Measurements from ENCODE around the gene KCNK3.
A peak's percentile ranks its signal among the peaks of the same experiment; 100 is the strongest.

KCNK3 gene

DNA sequence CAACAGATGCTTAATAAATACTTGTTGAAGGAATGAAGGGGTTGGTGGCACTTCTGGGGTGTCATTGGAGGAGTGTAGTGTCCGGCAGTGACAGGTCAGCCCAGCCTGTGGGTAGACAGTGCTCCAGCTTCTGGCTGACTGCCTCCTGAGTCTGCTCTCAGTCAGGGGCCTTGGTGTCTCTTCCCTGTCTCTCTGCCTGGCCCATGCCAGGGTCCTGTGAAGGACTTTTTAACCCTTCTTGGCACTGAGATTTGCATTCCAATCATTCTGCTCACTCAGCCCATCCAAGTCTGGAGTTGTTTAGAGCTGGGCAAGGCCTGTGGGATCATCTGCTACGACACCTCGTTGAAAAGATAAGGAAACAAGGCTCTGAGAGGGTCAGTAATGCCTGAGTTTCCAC, 1.4 kb upstream of the KCNK3 start:
- no peak overlapping the region for H3K4ac ChIP-seq (ENCODE audit: low read depth in 1 of 2, low read length in 2 of 2)
- H3K4me3 ChIP-seq (ENCODE audit: insufficient read depth in 1 of 2, low read depth in 1 of 2, low read length in 2 of 2), result no peak overlapping the region
- no peak overlapping the region for H3K27ac ChIP-seq (ENCODE audit: low read length, poor library complexity, severe bottlenecking)
- H4K91ac ChIP-seq (ENCODE audit: low read length), result no peak overlapping the region
- H3K9ac ChIP-seq (ENCODE audit: low read length), result no peak overlapping the region
- no peak overlapping the region for H3K4me2 ChIP-seq (ENCODE audit: low read length, poor library complexity, severe bottlenecking)
- no peak overlapping the region for H4K8ac ChIP-seq (ENCODE audit: low read length)
- peaks cover 72 to 88% of the 10 kb centered on the region in 2 experiments for H3K27me3 ChIP-seq (ENCODE audit: control insufficient read depth in 1 of 2, insufficient read depth in 1 of 2, low read length in 2 of 2)
- no peak overlapping the region for H2BK5ac ChIP-seq (ENCODE audit: low read depth, low read length, poor library complexity, severe bottlenecking)
- no peak for DNase-seq
- peaks cover 10% of the 10 kb centered on the region for H3K4me1 ChIP-seq (ENCODE audit: control insufficient read depth, insufficient read depth, low read depth, low read length)
- no peak overlapping the region for H3K23ac ChIP-seq (ENCODE audit: low read length in 2 of 2)
- no peak overlapping the region for H2BK120ac ChIP-seq (ENCODE audit: low read depth, low read length)
- H2BK12ac ChIP-seq (ENCODE audit: low read length in 2 of 2), result no peak overlapping the region
- H2BK15ac ChIP-seq (ENCODE audit: low read depth, poor library complexity, severe bottlenecking), result no peak overlapping the region
- H3K36me3 ChIP-seq (ENCODE audit: control insufficient read depth in 1 of 2, insufficient read depth in 2 of 2, low read depth in 1 of 2, low read length in 2 of 2), result no peaks in the 10 kb centered on the region
- H2AFZ ChIP-seq (ENCODE audit: low read depth, low read length), result no peak overlapping the region
- whole genome bisulfite sequencing, result 46% methylated on average over 3 of the region's 3 CpGs
- no peak overlapping the region for H2AK5ac ChIP-seq (ENCODE audit: low read length, severe bottlenecking)
- no peaks in the 10 kb centered on the region for H3K9me3 ChIP-seq (ENCODE audit: control insufficient read depth, low read length)
- no peak overlapping the region for H3K14ac ChIP-seq (ENCODE audit: low read length in 2 of 2)
- H3K79me1 ChIP-seq (replicated peaks; ENCODE audit: low read length, poor library complexity, severe bottlenecking), result no peaks in the 10 kb centered on the region
- no peak overlapping the region for H3K18ac ChIP-seq (ENCODE audit: low read depth in 1 of 2, low read length in 2 of 2)

DNA sequence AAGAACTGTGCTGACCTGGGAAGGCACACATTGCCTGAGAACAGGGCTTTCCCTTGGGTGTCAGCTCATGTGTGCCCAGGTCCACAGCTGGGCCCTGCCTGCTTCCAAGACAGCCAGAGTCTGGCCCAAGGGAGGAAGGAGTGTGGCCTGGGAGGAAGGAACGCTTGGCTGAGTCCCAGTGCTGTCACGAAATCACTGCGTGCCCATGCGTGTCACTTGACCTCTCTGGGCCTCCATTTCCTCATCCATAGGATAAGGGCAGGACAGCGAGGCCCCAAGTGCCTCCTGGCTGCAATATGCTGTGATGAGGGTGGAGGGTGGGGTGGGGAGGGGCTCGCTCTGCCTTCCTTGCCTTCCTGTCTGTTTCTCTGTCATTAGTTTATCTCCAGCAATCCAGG, 642 bp upstream of the KCNK3 start:
- Histone ChIP-seq H3K14ac (ENCODE audit: low read length in 2 of 2) (no peak overlapping the region), H2BK12ac (ENCODE audit: low read length in 2 of 2) (no peak overlapping the region), H2AK5ac (ENCODE audit: low read length, severe bottlenecking) (no peak overlapping the region), H3K9ac (ENCODE audit: low read length) (no peak overlapping the region), H2BK120ac (ENCODE audit: low read depth, low read length) (no peak overlapping the region), H3K36me3 (ENCODE audit: control insufficient read depth in 1 of 2, insufficient read depth in 2 of 2, low read depth in 1 of 2, low read length in 2 of 2) (no peaks in the 10 kb centered on the region), H2AFZ (ENCODE audit: low read depth, low read length) (no peak overlapping the region), H3K79me1 (replicated peaks; ENCODE audit: low read length, poor library complexity, severe bottlenecking) (no peaks in the 10 kb centered on the region), H3K4me1 (ENCODE audit: control insufficient read depth, insufficient read depth, low read depth, low read length) (peaks cover 13% of the 10 kb centered on the region), H3K4ac (ENCODE audit: low read depth in 1 of 2, low read length in 2 of 2) (no peak overlapping the region), H3K4me3 (ENCODE audit: insufficient read depth in 1 of 2, low read depth in 1 of 2, low read length in 2 of 2) (no peak overlapping the region), H3K27me3 (ENCODE audit: control insufficient read depth in 1 of 2, insufficient read depth in 1 of 2, low read length in 2 of 2) (peaks cover 65 to 81% of the 10 kb centered on the region in 2 experiments), H3K4me2 (ENCODE audit: low read length, poor library complexity, severe bottlenecking) (no peak overlapping the region), H3K9me3 (ENCODE audit: control insufficient read depth, low read length) (no peaks in the 10 kb centered on the region), H2BK15ac (ENCODE audit: low read depth, poor library complexity, severe bottlenecking) (no peak overlapping the region), H4K91ac (ENCODE audit: low read length) (no peak overlapping the region), H4K8ac (ENCODE audit: low read length) (no peak overlapping the region), H3K18ac (ENCODE audit: low read depth in 1 of 2, low read length in 2 of 2) (no peak overlapping the region), H2BK5ac (ENCODE audit: low read depth, low read length, poor library complexity, severe bottlenecking) (no peak overlapping the region), H3K27ac (ENCODE audit: low read length, poor library complexity, severe bottlenecking) (no peak overlapping the region), H3K23ac (ENCODE audit: low read length in 2 of 2) (no peak overlapping the region)
- peak; percentile 55 for DNase-seq
- 4% methylated on average over 4 of the region's 6 CpGs for WGBS

- H2AFZ ChIP-seq (ENCODE audit: low read depth, low read length), result no peak overlapping the region
- H3K27ac ChIP-seq (ENCODE audit: low read length, poor library complexity, severe bottlenecking), result no peak overlapping the region
- H3K23ac ChIP-seq (ENCODE audit: low read length in 2 of 2), result peak overlapping the region in 1 of 2 experiments; percentile 26
- no peak overlapping the region for H4K8ac ChIP-seq (ENCODE audit: low read length)
- H2BK5ac ChIP-seq (ENCODE audit: low read depth, low read length, poor library complexity, severe bottlenecking), result no peak overlapping the region
- no peak overlapping the region for H3K18ac ChIP-seq (ENCODE audit: low read depth in 1 of 2, low read length in 2 of 2)
- no peak overlapping the region for H3K14ac ChIP-seq (ENCODE audit: low read length in 2 of 2)
- no peaks in the 10 kb centered on the region for H3K36me3 ChIP-seq (ENCODE audit: control insufficient read depth in 1 of 2, insufficient read depth in 2 of 2, low read depth in 1 of 2, low read length in 2 of 2)
- H2BK15ac ChIP-seq (ENCODE audit: low read depth, poor library complexity, severe bottlenecking), result peak overlapping the region; percentile 48
- H2AK5ac ChIP-seq (ENCODE audit: low read length, severe bottlenecking), result no peak overlapping the region
- no peak overlapping the region for H3K9ac ChIP-seq (ENCODE audit: low read length)
- H3K4ac ChIP-seq (ENCODE audit: low read depth in 1 of 2, low read length in 2 of 2), result no peak overlapping the region
- no peak overlapping the region for H4K91ac ChIP-seq (ENCODE audit: low read length)
- DNase-seq, result peak; percentile 45
- peaks cover 53 to 68% of the 10 kb centered on the region in 2 experiments for H3K27me3 ChIP-seq (ENCODE audit: control insufficient read depth in 1 of 2, insufficient read depth in 1 of 2, low read length in 2 of 2)
- H3K79me1 ChIP-seq (replicated peaks; ENCODE audit: low read length, poor library complexity, severe bottlenecking), result no peaks in the 10 kb centered on the region
- no peak overlapping the region for H2BK120ac ChIP-seq (ENCODE audit: low read depth, low read length)
- peak overlapping the region; percentile 75 for H3K4me2 ChIP-seq (ENCODE audit: low read length, poor library complexity, severe bottlenecking)
- H2BK12ac ChIP-seq (ENCODE audit: low read length in 2 of 2), result no peak overlapping the region
- 6% methylated on average over 63 of the region's 83 CpGs for WGBS
- H3K9me3 ChIP-seq (ENCODE audit: control insufficient read depth, low read length), result no peaks in the 10 kb centered on the region
- peak overlapping the region; percentile 24 to 70 for H3K4me3 ChIP-seq (ENCODE audit: insufficient read depth in 1 of 2, low read depth in 1 of 2, low read length in 2 of 2)
- peaks cover 13% of the 10 kb centered on the region for H3K4me1 ChIP-seq (ENCODE audit: control insufficient read depth, insufficient read depth, low read depth, low read length)
Observed at GRCh38 chr2:26692897-26693849, 651 bp downstream of the KCNK3 start.

DNA sequence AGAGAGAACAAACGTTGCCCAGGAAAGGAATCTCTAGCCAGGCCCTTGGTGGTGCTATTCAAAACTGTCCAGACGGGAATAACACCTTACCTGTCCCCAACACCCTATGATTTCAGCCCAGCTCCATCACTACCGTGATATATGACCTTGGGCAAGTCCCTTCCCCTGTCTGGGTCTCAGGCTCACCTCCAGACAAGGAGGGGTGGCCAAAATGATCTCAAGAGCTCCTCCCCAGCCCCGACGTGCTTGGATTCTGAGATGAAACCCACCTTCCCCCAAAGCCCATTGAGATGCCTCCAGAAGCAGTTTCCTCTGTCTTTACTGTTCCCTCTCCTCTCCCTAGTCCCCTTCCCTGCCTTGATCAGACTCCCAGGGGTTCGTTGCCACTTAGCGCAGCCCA, 1.5 kb downstream of the KCNK3 start:
- WGBS, result 77% methylated on average over 7 of the region's 7 CpGs

More for the DNA sequence above, 1.5 kb downstream of the KCNK3 start:
- no peak overlapping the region for H3K14ac ChIP-seq (ENCODE audit: low read length in 2 of 2)
- no peak overlapping the region for H2BK12ac ChIP-seq (ENCODE audit: low read length in 2 of 2)
- no peak overlapping the region for H3K27ac ChIP-seq (ENCODE audit: low read length, poor library complexity, severe bottlenecking)
- peaks cover 45 to 60% of the 10 kb centered on the region in 2 experiments for H3K27me3 ChIP-seq (ENCODE audit: control insufficient read depth in 1 of 2, insufficient read depth in 1 of 2, low read length in 2 of 2)
- no peak for DNase-seq
- no peak overlapping the region for H2BK15ac ChIP-seq (ENCODE audit: low read depth, poor library complexity, severe bottlenecking)
- no peak overlapping the region for H3K23ac ChIP-seq (ENCODE audit: low read length in 2 of 2)
- H4K91ac ChIP-seq (ENCODE audit: low read length), result no peak overlapping the region
- H3K4me1 ChIP-seq (ENCODE audit: control insufficient read depth, insufficient read depth, low read depth, low read length), result peaks cover 13% of the 10 kb centered on the region
- no peak overlapping the region for H3K4me2 ChIP-seq (ENCODE audit: low read length, poor library complexity, severe bottlenecking)
- no peaks in the 10 kb centered on the region for H3K36me3 ChIP-seq (ENCODE audit: control insufficient read depth in 1 of 2, insufficient read depth in 2 of 2, low read depth in 1 of 2, low read length in 2 of 2)
- no peaks in the 10 kb centered on the region for H3K79me1 ChIP-seq (replicated peaks; ENCODE audit: low read length, poor library complexity, severe bottlenecking)
- H3K18ac ChIP-seq (ENCODE audit: low read depth in 1 of 2, low read length in 2 of 2), result no peak overlapping the region
- H2AK5ac ChIP-seq (ENCODE audit: low read length, severe bottlenecking), result no peak overlapping the region
- H3K9me3 ChIP-seq (ENCODE audit: control insufficient read depth, low read length), result no peaks in the 10 kb centered on the region
- no peak overlapping the region for H4K8ac ChIP-seq (ENCODE audit: low read length)
- no peak overlapping the region for H2BK120ac ChIP-seq (ENCODE audit: low read depth, low read length)
- peak overlapping the region in 1 of 2 experiments; percentile 66 for H3K4me3 ChIP-seq (ENCODE audit: insufficient read depth in 1 of 2, low read depth in 1 of 2, low read length in 2 of 2)
- H2AFZ ChIP-seq (ENCODE audit: low read depth, low read length), result no peak overlapping the region
- H3K9ac ChIP-seq (ENCODE audit: low read length), result no peak overlapping the region
- no peak overlapping the region for H3K4ac ChIP-seq (ENCODE audit: low read depth in 1 of 2, low read length in 2 of 2)
- H2BK5ac ChIP-seq (ENCODE audit: low read depth, low read length, poor library complexity, severe bottlenecking), result no peak overlapping the region

Measured in mesenchymal stem cell (in vitro differentiated cells and primary cell).